Stimulated activated naive CD8-positive, alpha-beta T cell treated with anti-CD3 and anti-CD28 coated beads, Interleukin-15, Interleukin-2, amounts not matched to agents 100 ng/mL and 50 ng/mL, for 24 hours (primary cell): ENCODE results near the gene LINC01488.

ENCODE experiments used
- H3K27ac Mint-ChIP-seq: one replicate; pipeline ENCODE4 v1.8.0; 2021; ENCODE audit warnings: mild to moderate bottlenecking, mixed read lengths
- H3K27me3 Mint-ChIP-seq: one replicate; pipeline ENCODE4 v1.8.0; 2021; ENCODE audit warnings: mixed read lengths
- H3K36me3 Mint-ChIP-seq: one replicate; pipeline ENCODE4 v1.8.0; 2021; ENCODE audit warnings: low read depth, mixed read lengths
- H3K4me1 Mint-ChIP-seq: one replicate; pipeline ENCODE4 v1.8.0; 2021; ENCODE audit warnings: low read depth, mixed read lengths
- H3K4me3 Mint-ChIP-seq: one replicate; pipeline ENCODE4 v1.8.0; 2021; ENCODE audit warnings: mild to moderate bottlenecking, mixed read lengths
- H3K9me3 Mint-ChIP-seq: one replicate; pipeline ENCODE4 v1.8.0; 2021; ENCODE audit warnings: mixed read lengths

Gene LINC01488

DNA sequence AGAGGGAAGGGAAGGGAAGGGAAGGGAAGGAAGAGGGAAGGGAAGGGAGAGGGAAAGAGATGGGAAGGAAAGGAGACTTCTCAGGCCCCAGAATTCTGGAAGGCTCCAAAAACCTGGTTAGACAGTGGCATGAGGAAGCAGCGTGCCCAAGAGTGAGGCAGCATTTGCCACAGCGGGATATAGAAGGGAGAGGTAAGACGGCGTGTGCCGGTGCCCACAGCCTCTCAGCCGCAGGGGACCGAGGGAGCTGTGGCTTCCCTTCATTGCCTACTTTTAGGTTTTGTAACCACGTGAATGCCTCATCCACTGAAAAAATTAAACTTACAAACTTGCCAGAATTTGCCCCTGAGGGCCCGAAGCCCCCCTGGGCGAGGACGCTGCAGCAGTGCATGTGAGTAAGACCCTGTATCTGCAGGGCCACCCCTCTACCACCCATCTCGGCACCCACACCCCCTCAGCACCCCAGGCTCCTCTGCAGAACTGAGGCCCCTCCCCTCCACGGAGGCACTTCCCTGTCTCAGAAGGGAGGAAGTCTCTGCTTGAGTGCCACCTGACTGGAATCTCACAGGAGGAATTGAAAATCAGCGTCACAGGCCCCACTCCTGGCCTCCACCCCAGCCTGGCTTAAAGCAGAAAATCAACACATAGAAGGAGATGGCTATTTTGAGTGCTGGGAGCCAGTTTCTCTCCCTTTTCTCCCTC, 58.1 kb downstream of the LINC01488 start:
- H3K4me3 Mint-ChIP-seq = no peak overlapping the region
- peaks cover 12% of the 10 kb centered on the region for H3K4me1 Mint-ChIP-seq
- H3K36me3 Mint-ChIP-seq = no peaks in the 10 kb centered on the region
- peaks cover 24% of the 10 kb centered on the region for H3K27me3 Mint-ChIP-seq
- no peak overlapping the region for H3K27ac Mint-ChIP-seq
- no peaks in the 10 kb centered on the region for H3K9me3 Mint-ChIP-seq

DNA sequence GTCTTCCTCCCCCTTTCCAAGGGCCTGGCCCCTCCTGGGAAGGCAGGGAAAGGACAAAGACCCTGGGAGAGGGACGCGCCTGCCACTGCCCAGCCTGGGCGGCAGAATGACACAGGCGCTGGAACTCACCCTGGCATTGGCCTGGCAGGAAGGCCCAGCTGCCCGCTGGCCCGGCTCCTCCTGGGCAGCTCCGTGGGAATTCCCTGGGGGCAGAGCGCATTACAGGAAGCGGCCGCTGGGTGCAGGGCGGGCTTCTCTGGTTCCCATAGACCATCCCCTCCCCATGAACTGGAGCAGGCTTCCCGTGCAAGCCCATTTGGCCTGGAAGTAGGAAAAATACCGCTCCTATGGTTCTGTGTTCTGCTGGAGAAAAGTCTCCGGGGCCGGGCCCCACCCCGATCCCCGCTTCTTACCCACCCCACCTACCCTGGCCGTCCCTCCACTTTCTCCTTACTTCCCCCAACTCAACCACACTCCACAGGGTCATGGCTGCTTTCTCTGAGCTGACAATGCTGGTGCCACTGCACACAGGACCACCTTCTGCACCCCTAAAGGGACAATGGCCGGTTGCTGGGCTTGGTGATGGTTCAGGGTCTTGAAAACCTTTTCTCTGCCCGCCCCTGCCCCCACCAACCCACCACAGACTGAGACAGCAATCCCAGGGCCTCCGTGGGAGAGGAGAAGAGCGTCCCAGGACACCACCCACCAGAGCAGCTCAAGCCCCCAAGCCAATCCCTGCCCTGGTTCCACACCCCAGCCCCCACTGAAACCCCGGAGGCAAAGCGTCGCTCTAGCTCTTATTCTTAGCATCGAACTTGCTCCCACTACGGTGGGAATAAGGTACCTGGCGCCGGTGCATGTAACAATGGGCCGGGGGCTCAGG, 58.9 kb downstream of the LINC01488 start:
- peaks cover 27% of the 10 kb centered on the region for H3K27me3 Mint-ChIP-seq
- H3K4me3 Mint-ChIP-seq = no peak overlapping the region
- H3K4me1 Mint-ChIP-seq = peaks cover 12% of the 10 kb centered on the region
- no peak overlapping the region for H3K27ac Mint-ChIP-seq
- H3K9me3 Mint-ChIP-seq = no peaks in the 10 kb centered on the region
- H3K36me3 Mint-ChIP-seq = no peaks in the 10 kb centered on the region

DNA sequence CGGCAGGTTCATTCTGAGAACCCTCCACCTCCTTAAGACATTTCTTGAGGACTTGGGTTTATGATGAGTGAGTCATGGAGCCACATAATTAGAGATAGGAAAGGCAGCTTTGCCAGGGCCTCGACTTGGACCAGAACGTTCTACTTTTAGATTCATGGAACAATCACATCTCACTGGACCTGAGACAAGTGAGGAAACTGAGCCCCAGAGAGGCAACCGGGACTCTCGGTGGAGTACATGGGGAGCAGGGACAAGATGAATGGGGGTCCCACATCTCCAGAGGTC, 59.5 kb downstream of the LINC01488 start:
- Mint-ChIP-seq H3K36me3 (no peaks in the 10 kb centered on the region), H3K9me3 (no peaks in the 10 kb centered on the region), H3K4me3 (no peak overlapping the region), H3K4me1 (peaks cover 17% of the 10 kb centered on the region), H3K27ac (no peak overlapping the region), H3K27me3 (peaks cover 27% of the 10 kb centered on the region)

DNA sequence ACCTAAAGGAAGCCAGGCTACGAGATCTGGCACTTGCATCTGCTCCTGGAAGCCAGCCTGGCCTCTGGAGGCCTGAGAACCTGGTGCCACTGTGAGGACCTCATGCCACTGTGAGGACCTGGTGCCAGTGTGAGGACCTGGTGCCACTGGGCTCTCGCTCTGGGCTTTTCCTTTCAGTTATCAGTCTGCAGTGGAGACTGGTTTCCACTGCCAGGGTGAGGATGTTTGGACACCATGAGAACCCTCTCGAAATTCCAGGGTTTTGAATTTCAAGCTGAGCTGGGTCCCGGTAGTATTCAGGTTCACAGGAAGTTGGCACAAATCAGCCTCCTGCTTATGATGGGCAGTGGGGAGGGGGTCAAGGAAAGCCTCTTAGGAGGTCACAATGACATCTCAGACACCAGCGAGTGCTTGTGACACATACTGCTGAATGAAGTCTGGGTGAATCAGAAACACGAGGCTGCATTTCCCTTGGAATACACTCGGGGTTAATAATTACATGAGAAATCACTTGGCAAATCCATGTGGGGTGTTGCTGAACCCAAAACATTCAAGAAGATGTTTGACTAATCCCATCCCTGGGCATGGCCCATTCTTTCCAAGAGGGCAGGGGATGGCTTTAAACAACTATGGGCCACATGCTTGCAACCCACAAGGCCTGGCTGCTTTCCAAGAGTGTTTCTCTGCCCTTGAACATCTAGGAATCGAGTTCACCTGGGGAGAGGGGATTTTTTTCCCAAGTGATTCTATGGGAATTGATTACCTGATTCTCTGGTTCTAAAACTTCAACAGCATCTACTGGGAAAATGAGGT, 60.2 kb downstream of the LINC01488 start:
- Mint-ChIP-seq H3K27ac (no peak overlapping the region), H3K4me3 (no peak overlapping the region), H3K9me3 (no peaks in the 10 kb centered on the region), H3K27me3 (peaks cover 27% of the 10 kb centered on the region), H3K4me1 (peaks cover 25% of the 10 kb centered on the region), H3K36me3 (no peaks in the 10 kb centered on the region)

DNA sequence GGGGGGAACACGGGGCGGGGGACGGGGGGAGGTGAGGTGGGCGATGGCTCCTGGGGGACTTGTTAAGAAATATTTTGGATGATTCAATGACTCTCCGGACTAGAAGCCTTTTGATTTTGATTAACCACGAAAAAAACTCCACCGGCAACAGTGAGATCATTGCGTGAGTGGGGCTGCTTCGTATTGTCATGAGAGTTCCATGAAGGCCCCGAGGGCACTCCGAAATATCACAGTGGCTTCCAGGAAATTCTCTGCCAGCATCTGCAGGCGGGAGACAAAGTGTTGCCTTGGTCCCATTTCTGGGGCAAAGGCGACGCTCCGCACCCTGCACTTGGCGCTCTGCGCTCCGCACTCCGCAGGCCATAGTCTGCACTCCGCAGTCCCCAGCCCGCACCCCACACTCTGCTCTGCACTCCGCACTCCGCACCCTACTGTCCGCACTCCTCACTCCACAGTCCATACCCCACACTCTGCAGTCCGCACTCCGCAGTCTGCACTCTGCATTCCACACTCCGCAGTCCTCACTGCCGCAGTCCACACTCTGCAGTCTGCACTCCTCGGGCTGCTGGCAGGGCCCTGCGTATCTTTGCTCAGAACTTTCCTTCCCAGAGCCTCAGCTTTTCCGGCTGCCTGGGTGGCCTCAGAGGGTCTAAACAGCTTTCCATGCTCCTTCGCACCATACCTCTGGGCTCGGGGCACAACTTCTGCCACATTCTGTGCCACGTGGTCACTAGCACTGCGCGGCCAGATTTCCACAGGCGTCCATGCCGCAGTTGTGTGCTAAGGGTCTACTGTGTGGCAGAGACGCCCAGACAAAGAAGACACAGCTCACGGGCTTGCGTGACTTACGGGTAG, 61.1 kb downstream of the LINC01488 start:
- H3K27ac Mint-ChIP-seq = no peak overlapping the region

More for the DNA sequence above, 61.1 kb downstream of the LINC01488 start:
- peaks cover 33% of the 10 kb centered on the region for H3K4me1 Mint-ChIP-seq
- peaks cover 27% of the 10 kb centered on the region for H3K27me3 Mint-ChIP-seq
- no peaks in the 10 kb centered on the region for H3K36me3 Mint-ChIP-seq
- H3K9me3 Mint-ChIP-seq = no peaks in the 10 kb centered on the region
- no peak overlapping the region for H3K4me3 Mint-ChIP-seq
